PC-9 (cell line): Measurements from ENCODE around the gene HLA-A. TPM values are rescaled to one million over a fixed set of nuclear protein-coding genes. Genes with fewer than 3 reads are reported as not detected.

Experiments
- BruUV-seq: library from RNA; stranded (reverse); fragments of 400-500 nt; replicated peaks from 2 replicates; lab custom pipeline; 2021; lab: Mats Ljungman, UMichigan
- CTCF ChIA-PET: fragments of 300-600 bp; sonication (Branson Sonifier 250); formaldehyde crosslinking; loops from one replicate; lab custom pipeline; 2022; ENCODE audit warnings: antibody characterized with exemption; lab: Charles Lee
- POLR2A ChIA-PET: fragments of 300-600 bp; sonication (Branson Sonifier 250); formaldehyde crosslinking; loops from one replicate; lab custom pipeline; 2022; ENCODE audit warnings: antibody characterized with exemption; ENCODE audit not compliant: unreplicated experiment; lab: Charles Lee
- DNase-seq, 2 experiments: peaks; one replicate each; pipeline versions ENCODE4 v3.0.0 to v3.0.0-alpha.2; 2015 to 2022; ENCODE audit warnings: mixed read lengths in 1 of 2
- H2AFZ ChIP-seq: fragments of 200-600 bp; sonication (generic); 2 replicates; pipeline ENCODE4 v1.8.1; 2017; ENCODE audit warnings: antibody characterized with exemption
- H3F3A ChIP-seq: fragments of 200-600 bp; sonication (generic); 2 replicates; pipeline ENCODE4 v1.8.1; 2017; ENCODE audit warnings: antibody characterized with exemption, mild to moderate bottlenecking, low read depth; ENCODE audit not compliant: insufficient read depth
- H3K27ac ChIP-seq: fragments of 200-600 bp; sonication (generic); 2 replicates; pipeline ENCODE4 v1.6.1; 2016; ENCODE audit warnings: mixed run types
- H3K27me3 ChIP-seq: fragments of 200-600 bp; sonication (generic); 2 replicates; pipeline ENCODE4 v1.6.1; 2016; ENCODE audit warnings: low read depth, mixed run types; ENCODE audit not compliant: insufficient read depth
- H3K36me3 ChIP-seq: fragments of 200-600 bp; sonication (generic); 2 replicates; pipeline ENCODE4 v1.6.1; 2016; ENCODE audit warnings: low read depth, mixed run types
- H3K4me1 ChIP-seq: fragments of 200-600 bp; sonication (generic); replicated peaks from 2 replicates; pipeline ENCODE4 v1.6.1; 2016; ENCODE audit warnings: mixed run types; ENCODE audit not compliant: insufficient read depth
- H3K4me2 ChIP-seq: fragments of 200-600 bp; sonication (generic); 2 replicates; pipeline ENCODE4 v1.6.1; 2017; ENCODE audit warnings: mixed run types
- H3K4me3 ChIP-seq: fragments of 200-600 bp; sonication (generic); 2 replicates; pipeline ENCODE4 v1.6.1; 2016; ENCODE audit warnings: mixed run types
- H3K79me2 ChIP-seq: fragments of 200-600 bp; sonication (generic); 2 replicates; pipeline ENCODE4 v1.6.1; 2017; ENCODE audit warnings: low read depth, mixed run types
- H3K9me2 ChIP-seq: fragments of 200-600 bp; sonication (generic); 2 replicates; pipeline ENCODE4 v1.8.1; 2017; ENCODE audit warnings: mild to moderate bottlenecking; ENCODE audit not compliant: insufficient read depth
- H3K9me3 ChIP-seq: fragments of 200-600 bp; sonication (generic); 2 replicates; pipeline ENCODE4 v1.8.1; 2016; ENCODE audit warnings: low read depth; ENCODE audit not compliant: insufficient read depth
- H4K20me1 ChIP-seq: fragments of 200-600 bp; sonication (generic); 2 replicates; pipeline ENCODE4 v1.8.1; 2017; ENCODE audit not compliant: insufficient read depth
- CTCF ChIP-seq: fragments of 200-600 bp; sonication (generic); conservative IDR thresholded peaks from 2 replicates; pipeline ENCODE4 v1.6.1; 2017; ENCODE audit warnings: mixed run types, antibody characterized with exemption, mild to moderate bottlenecking, moderate library complexity
- EZH2 ChIP-seq: fragments of 200-600 bp; sonication (generic); IDR thresholded peaks from 2 replicates; pipeline ENCODE4 v1.8.0; 2017; ENCODE audit warnings: antibody characterized with exemption, low read depth
- intact Hi-C: fragments of 100-400 bp; cut with micrococcal nuclease; formaldehyde crosslinking; loops from one replicate; pipeline ENCODE4 v1.10.0; 2022; ENCODE audit not compliant: unreplicated experiment
- total RNA-seq: library from RNA; stranded (reverse); gene quantifications from 2 replicates; pipeline ENCODE4 v1.2.3, GENCODE V29; 2021

Gene HLA-A
- total RNA-seq, 1 experiment from 2014 or later, result 168 TPM

- POLR2A ChIA-PET, result interaction anchor here (0.7 kb wide), 1 partner anchor 237 kb away, joined by 5 read pairs; the partner anchor contains the start of gene TRIM26
- no peaks in the 10 kb centered on the region for H3K9me3 ChIP-seq
Measured at GRCh38 chr6:29975561-29975907, 33.2 kb downstream of the HLA-A start.

GRCh38 chr6:29976253-29976587 lies 33.9 kb downstream of the HLA-A start:
- CTCF ChIA-PET, result interaction anchor here (0.7 to 1.3 kb wide), 2 partner anchors 128 to 326 kb away, joined by 3 to 13 read pairs; no protein-coding TSS in a partner anchor
- Histone ChIP-seq H3K27ac (no peak overlapping the region), H3K4me2 (peak overlapping the region; percentile 87), H3K79me2 (no peaks in the 10 kb centered on the region), H2AFZ (peak overlapping the region; percentile 90), H4K20me1 (no peaks in the 10 kb centered on the region), H3K36me3 (no peaks in the 10 kb centered on the region), H3K9me2 (no peaks in the 10 kb centered on the region), H3K4me3 (peak overlapping the region; percentile 73; the same call in 1 of the 2 replicates), H3F3A (peaks cover 17% of the 10 kb centered on the region; the same call in 1 of the 2 replicates), H3K27me3 (no peaks in the 10 kb centered on the region), H3K4me1 (peaks cover 10% of the 10 kb centered on the region), H3K9me3 (no peaks in the 10 kb centered on the region)
- no peak for DNase-seq
- POLR2A ChIA-PET, result no interaction called here
- intact Hi-C loops, result no loop called here
- BruUV-seq, result no TSS peak
- TF ChIP-seq EZH2, result no peak
- TF ChIP-seq CTCF, result no peak

More at GRCh38 chr6:29975561-29975907, 33.2 kb downstream of the HLA-A start:
- intact Hi-C loops, result no loop called here
- no peaks in the 10 kb centered on the region for H3K9me2 ChIP-seq
- H3K36me3 ChIP-seq, result no peaks in the 10 kb centered on the region
- CTCF ChIA-PET, result no interaction called here
- peaks cover 17% of the 10 kb centered on the region; the same call in 1 of the 2 replicates for H3F3A ChIP-seq
- H3K4me3 ChIP-seq, result no peak overlapping the region
- DNase-seq, result no peak
- no peak overlapping the region for H2AFZ ChIP-seq
- H4K20me1 ChIP-seq, result no peaks in the 10 kb centered on the region
- no peaks in the 10 kb centered on the region for H3K79me2 ChIP-seq
- H3K4me1 ChIP-seq, result peaks cover 10% of the 10 kb centered on the region
- BruUV-seq, result no TSS peak
- no peak overlapping the region for H3K27ac ChIP-seq
- H3K4me2 ChIP-seq, result no peak overlapping the region
- TF ChIP-seq CTCF, result no peak
- TF ChIP-seq EZH2, result no peak
- H3K27me3 ChIP-seq, result no peaks in the 10 kb centered on the region

GRCh38 chr6:29976588-29977424 lies 34.5 kb downstream of the HLA-A start:
- Histone ChIP-seq H3K4me2 (peak overlapping the region; percentile 87), H3K9me3 (no peaks in the 10 kb centered on the region), H3K27me3 (no peaks in the 10 kb centered on the region), H3K9me2 (no peaks in the 10 kb centered on the region), H3K36me3 (no peaks in the 10 kb centered on the region), H2AFZ (peak overlapping the region; percentile 90), H3F3A (peaks cover 17% of the 10 kb centered on the region; the same call in 1 of the 2 replicates), H3K4me3 (peak overlapping the region; percentile 73; the same call in 1 of the 2 replicates), H3K27ac (peak overlapping the region; percentile 55), H3K4me1 (peaks cover 10% of the 10 kb centered on the region), H4K20me1 (no peaks in the 10 kb centered on the region), H3K79me2 (no peaks in the 10 kb centered on the region)
- ChIA-PET CTCF (interaction anchor here (0.7 to 1.3 kb wide), 2 partner anchors 129 to 327 kb away, joined by 3 to 13 read pairs; no protein-coding TSS in a partner anchor), POLR2A (no interaction called here)
- TF ChIP-seq EZH2 (no peak), CTCF (no peak; the same call in 1 of the 2 replicates)
- intact Hi-C loops, result no loop called here
- BruUV-seq, result TSS peak; percentile 36
- peak; percentile 59 to 70 for DNase-seq
